PFSK-1 (cell line): ENCODE measurements around the gene EMILIN3.

Experiments
- FOXP2 ChIP-seq: optimal IDR thresholded peaks from 2 replicates; pipeline ENCODE3; 2011; ENCODE audit warnings: borderline replicate concordance, control low read depth, inconsistent platforms; ENCODE audit not compliant: insufficient read depth; ENCODE audit errors: extremely low read length, extremely low read depth
- POLR2AphosphoS5 ChIP-seq: IDR thresholded peaks from 2 replicates; pipeline ENCODE4 v1.6.1; 2012; ENCODE audit warnings: low read depth, mild to moderate bottlenecking, control low read depth, low read length, moderate library complexity
- REST ChIP-seq, 2 experiments: IDR thresholded peaks; 2 replicates each; pipeline versions ENCODE4 v1.6.1 to v1.8.0; 2011 to 2012; ENCODE audit warnings: low read depth in 2 of 2, low read length in 2 of 2, control low read depth in 1 of 2, inconsistent platforms in 1 of 2, mild to moderate bottlenecking in 1 of 2, moderate library complexity in 1 of 2; ENCODE audit not compliant: insufficient read depth in 1 of 2
- SIN3A ChIP-seq: IDR thresholded peaks from 2 replicates; pipeline ENCODE4 v1.6.1; 2012; ENCODE audit warnings: mild to moderate bottlenecking, low read length, moderate library complexity, borderline replicate concordance; ENCODE audit not compliant: insufficient read depth
- TAF1 ChIP-seq: IDR thresholded peaks from 2 replicates; pipeline ENCODE4 v1.6.1; 2012; ENCODE audit warnings: low read length, control low read depth, borderline replicate concordance; ENCODE audit not compliant: insufficient read depth

Gene EMILIN3

GRCh38 chr20:41367393-41367695 lies 726 bp upstream of the EMILIN3 start:
- TF ChIP-seq SIN3A: no peak
- TF ChIP-seq REST (IDR thresholded peaks at IDR 0.05; ENCODE audit: insufficient read depth in 1 of 2, low read depth in 2 of 2, low read length in 2 of 2): no peak
- no peak for TF ChIP-seq POLR2AphosphoS5
- TF ChIP-seq TAF1: no peak
- TF ChIP-seq FOXP2: no peak

GRCh38 chr20:41365777-41366545 lies 657 bp downstream of the EMILIN3 start:
- TF ChIP-seq SIN3A (no peak), TAF1 (no peak), POLR2AphosphoS5 (no peak), REST (IDR thresholded peaks at IDR 0.05; ENCODE audit: insufficient read depth in 1 of 2, low read depth in 2 of 2, low read length in 2 of 2) (no peak), FOXP2 (no peak)

DNA sequence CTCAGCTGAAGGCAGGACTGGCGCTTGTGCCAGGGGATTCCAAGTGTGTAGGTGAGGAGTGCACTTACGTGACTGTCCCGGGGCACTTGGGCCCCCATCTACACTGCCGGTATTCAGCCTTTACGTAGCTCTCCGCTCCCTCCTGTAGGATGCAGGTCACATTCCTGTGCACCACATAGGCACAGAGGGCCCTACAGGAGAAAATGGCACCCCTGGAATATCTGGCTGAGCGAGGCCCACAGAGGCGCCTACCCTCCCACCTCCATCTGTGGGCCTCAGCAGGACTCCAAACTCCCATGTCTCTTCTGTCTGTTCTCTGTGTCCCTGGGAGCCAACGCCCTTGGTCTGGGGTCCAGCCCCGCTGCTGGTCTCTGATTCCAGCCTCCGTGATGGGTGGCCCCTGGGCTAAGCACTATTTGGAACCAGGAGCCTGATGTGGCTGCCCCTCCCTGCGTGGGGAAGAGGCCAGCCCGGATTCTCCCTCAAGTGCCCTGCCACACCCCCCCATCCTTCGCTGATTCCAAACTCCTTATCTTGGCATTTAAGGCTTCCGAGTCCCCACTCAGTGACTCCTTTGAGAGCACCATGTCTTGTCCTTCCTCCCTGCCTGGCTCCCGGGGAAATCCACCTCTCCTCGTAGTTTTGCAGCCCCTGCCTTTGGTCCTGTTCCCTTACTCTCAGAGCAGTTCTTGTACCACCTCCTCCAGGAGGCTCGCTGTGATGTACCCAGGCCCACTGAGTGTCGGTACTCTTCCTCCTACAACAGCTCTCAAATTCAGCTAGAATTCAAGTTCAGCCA lies 1.5 kb downstream of the EMILIN3 start:
- no peak for TF ChIP-seq POLR2AphosphoS5
- no peak for TF ChIP-seq SIN3A
- TF ChIP-seq FOXP2: no peak
- TF ChIP-seq REST (IDR thresholded peaks at IDR 0.05; ENCODE audit: insufficient read depth in 1 of 2, low read depth in 2 of 2, low read length in 2 of 2): no peak
- no peak for TF ChIP-seq TAF1

GRCh38 chr20:41364236-41364855 lies 2.3 kb downstream of the EMILIN3 start:
- TF ChIP-seq FOXP2 (no peak), REST (IDR thresholded peaks at IDR 0.05; ENCODE audit: insufficient read depth in 1 of 2, low read depth in 2 of 2, low read length in 2 of 2) (no peak), SIN3A (no peak), POLR2AphosphoS5 (no peak), TAF1 (no peak)

DNA sequence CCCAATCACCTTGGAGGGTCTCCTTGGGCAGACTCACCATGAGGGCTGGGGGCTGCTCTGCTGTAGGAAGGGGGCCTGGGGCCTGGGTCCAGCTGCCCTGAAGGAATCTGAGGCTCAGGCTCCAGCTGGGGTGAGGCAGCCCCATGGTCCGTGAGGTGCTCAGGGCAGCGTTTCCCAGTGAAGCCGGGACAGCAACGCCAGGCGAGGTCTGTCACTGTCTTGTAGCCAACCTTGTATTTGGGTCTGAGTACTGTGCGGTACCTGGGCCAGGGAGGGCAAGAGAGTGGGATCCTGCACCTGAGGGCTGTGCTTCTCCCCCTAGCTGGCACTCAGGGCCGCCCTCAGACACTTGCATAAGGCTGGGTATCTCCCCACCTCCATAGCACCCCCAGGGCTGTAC lies 3.0 kb downstream of the EMILIN3 start:
- no peak for TF ChIP-seq REST (IDR thresholded peaks at IDR 0.05; ENCODE audit: insufficient read depth in 1 of 2, low read depth in 2 of 2, low read length in 2 of 2)
- TF ChIP-seq TAF1: no peak
- TF ChIP-seq FOXP2: no peak
- no peak for TF ChIP-seq SIN3A
- no peak for TF ChIP-seq POLR2AphosphoS5
